ENCODE measurements around the gene CTAG2.

DNA sequence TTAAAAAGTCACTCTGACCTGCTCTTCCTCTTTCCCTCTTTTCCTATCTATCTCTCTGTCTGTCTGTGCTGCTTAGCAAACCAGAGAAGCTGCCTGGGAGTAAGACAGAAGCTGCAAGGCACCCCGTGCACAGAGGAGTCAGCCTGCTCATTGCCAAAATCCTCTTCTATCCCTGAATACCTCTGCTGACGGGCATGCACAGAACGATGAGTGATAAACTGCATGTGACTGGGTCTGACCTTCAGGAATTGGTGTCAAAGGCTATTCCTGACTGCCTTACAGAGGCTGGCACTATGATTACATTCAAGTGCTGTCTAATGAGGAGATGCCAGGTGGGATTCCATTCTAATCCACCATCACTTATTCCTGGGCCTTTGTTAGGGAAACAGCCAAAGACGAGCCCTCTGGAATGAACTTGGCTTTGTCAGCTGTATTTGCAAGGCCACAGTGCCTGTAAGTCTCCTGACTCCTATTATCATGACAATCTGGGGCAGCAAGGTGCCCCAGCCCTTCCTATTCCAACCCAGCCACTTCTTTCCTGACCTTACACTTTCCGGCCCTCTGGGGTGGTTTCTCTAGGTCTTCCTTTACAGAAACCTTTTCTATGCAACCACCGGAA, 45.4 kb upstream of the CTAG2 start:
- no peak for TF ChIP-seq POLR2A (IDR thresholded peaks at IDR 0.05)
- TF ChIP-seq POLR2AphosphoS5 (IDR thresholded peaks at IDR 0.05; ENCODE audit: insufficient read depth in 1 of 2, low read depth in 1 of 2): no peak
- TF ChIP-seq, protein P1, sequence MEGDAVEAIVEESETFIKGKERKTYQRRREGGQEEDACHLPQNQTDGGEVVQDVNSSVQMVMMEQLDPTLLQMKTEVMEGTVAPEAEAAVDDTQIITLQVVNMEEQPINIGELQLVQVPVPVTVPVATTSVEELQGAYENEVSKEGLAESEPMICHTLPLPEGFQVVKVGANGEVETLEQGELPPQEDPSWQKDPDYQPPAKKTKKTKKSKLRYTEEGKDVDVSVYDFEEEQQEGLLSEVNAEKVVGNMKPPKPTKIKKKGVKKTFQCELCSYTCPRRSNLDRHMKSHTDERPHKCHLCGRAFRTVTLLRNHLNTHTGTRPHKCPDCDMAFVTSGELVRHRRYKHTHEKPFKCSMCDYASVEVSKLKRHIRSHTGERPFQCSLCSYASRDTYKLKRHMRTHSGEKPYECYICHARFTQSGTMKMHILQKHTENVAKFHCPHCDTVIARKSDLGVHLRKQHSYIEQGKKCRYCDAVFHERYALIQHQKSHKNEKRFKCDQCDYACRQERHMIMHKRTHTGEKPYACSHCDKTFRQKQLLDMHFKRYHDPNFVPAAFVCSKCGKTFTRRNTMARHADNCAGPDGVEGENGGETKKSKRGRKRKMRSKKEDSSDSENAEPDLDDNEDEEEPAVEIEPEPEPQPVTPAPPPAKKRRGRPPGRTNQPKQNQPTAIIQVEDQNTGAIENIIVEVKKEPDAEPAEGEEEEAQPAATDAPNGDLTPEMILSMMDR (IDR thresholded peaks at IDR 0.05): no peak

Data from vagina (tissue), 2 donors.